ENCODE data around the gene PEF1.
"Not testable (repeated sequence)": the region's sequence is repeated elsewhere in the genome, so short reads cannot be mapped to it uniquely, and the experiment has no call there.

The PEF1 gene

DNA sequence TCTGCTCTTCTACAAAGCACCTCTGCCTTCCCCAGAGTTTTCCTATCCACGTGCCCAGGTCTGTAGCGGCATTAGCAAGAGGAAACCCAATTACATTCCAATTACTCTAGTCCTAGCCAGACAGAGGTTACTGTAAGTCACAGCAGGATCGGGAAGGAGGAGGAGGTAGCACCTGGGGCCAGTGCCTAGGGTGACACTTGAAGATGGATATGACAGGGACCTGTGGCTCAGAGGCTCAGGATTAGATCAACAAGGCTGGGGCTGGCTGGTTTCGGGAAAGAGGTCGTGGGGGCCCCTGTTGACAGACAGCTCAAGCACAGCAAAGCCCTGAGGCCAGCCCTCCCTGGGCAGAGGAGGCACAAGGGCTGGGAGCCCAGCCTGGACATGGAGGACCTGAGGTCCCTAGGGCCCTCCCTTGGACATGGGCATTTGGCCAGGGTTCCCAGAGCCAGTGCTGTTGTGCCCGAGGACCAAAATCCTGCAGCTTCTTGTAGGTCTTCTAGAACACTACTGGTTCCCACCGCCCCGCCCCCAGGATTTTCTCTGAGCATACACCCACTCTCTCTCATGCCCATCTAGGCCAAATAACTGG is 30.2 kb downstream of the PEF1 start:
- no peak for DNase-seq (ENCODE audit: low read depth in 3 of 3)

DNA sequence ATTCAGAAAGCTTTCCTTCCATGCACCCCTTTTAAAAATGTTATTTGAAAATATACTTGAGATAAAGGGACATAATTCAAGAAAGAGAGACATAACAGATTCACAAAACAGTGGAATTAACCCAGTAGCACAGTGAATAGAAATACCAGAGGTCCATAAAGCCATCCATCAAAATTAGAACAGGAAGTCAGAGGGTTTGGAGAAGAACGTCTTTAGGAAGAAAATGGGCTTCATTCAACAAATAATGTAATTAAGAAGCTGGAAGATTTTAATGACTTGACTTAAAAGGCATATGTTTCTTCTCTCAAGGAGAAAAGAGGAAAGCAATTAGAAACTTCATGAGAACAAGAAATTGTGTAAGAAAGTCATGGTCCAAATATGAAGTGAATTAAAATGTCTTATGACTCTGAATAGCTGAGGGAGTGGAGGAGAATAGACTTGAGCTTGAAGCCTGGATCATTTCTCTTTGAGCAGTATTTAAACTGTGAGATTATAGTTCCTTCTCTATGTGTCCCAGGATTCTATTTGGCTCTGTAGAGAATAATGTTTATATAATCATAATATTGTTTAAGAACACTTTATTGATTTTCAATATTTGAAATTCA is 35.1 kb downstream of the PEF1 start:
- DNase-seq (ENCODE audit: low read depth in 3 of 3) = no peak

GRCh38 chr1:31607360-31607759 is 37.3 kb downstream of the PEF1 start:
- no peak for DNase-seq (ENCODE audit: low read depth in 3 of 3)

DNA sequence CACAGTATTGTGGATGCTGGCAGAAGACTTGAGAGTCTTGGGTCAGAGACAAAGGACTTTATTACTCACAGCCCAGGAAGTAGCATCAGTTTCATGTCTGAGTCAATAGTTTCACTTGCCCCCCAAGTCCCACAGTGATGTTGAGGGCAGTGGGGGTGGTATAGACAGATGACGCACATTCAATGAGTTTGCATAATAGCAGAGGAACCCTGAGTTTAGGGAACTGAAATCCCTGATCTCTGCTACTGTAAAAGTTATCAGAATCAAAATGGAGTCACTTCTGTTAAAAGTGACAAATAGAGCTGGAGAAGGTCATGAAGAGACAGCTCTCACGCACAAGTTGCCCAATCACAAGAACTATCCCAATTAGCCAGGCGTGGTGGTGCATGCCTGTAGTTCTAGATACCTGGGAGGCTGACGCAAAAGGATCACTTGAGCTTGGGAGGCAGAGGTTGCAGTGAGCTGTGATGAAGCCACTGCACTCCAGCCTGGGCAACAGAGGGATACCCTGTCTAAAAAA is 38.7 kb downstream of the PEF1 start:
- DNase-seq (ENCODE audit: low read depth in 3 of 3) = peak in 2 of 3 experiments; percentile 13 to 28

- DNase-seq (ENCODE audit: low read depth in 3 of 3) = no peak
Observed at GRCh38 chr1:31602081-31602480, 42.6 kb downstream of the PEF1 start.

- no peak for DNase-seq (ENCODE audit: low read depth in 3 of 3)
Observed at GRCh38 chr1:31600641-31601040, 44.0 kb downstream of the PEF1 start.

- no peak for DNase-seq (ENCODE audit: low read depth in 3 of 3)
Observed at GRCh38 chr1:31598980-31599379, 45.7 kb downstream of the PEF1 start.

- DNase-seq (ENCODE audit: low read depth in 3 of 3) = no peak
Observed at GRCh38 chr1:31596737-31597097, 48.0 kb downstream of the PEF1 start.

DNA sequence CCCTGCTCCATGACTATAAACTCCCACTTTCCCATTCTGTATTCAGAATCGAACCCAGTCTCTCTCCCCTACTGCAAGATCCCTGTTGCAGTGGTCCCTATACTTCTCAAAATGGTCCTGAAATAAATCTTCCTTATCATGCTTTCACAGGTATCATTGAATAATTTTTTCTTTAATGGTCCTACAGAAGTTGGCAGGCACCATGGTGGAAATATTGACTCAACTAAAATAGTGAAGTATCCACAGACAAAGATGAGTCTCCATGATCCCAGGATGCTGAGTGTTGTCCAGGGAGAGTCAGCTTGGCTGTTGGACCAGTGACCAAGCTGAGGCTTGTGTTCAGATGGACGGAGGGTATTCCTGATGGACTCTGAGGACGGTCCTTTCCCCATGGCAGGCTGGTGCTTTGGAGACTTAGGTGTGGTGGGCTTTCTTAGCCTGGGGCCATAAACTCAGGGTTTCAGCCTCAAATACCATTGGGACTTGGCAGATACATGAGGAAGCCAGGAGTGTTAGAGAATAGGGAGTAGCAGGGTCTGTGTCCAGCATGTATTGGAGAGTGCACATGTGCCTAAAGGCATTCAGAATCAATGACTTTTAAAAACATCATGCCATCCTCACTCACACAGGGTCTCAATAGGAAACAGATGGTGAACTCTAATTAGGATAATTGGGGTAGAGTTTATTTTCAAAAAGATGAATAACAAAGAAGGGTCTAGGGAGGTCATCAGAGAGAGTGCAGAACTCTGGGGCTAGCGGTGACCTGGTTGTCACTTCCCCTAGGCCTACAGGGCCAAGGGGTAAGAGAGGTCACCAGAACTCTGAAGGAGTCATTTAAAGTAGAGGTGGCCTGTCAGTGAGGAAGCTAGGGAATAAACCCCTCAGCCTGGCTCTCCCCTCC is 48.6 kb downstream of the PEF1 start:
- no peak for DNase-seq (ENCODE audit: low read depth in 3 of 3)

- DNase-seq (ENCODE audit: low read depth in 3 of 3) = peak; percentile 13 to 65 (median 41)
Observed at GRCh38 chr1:31593770-31594632, 50.7 kb downstream of the PEF1 start.

DNA sequence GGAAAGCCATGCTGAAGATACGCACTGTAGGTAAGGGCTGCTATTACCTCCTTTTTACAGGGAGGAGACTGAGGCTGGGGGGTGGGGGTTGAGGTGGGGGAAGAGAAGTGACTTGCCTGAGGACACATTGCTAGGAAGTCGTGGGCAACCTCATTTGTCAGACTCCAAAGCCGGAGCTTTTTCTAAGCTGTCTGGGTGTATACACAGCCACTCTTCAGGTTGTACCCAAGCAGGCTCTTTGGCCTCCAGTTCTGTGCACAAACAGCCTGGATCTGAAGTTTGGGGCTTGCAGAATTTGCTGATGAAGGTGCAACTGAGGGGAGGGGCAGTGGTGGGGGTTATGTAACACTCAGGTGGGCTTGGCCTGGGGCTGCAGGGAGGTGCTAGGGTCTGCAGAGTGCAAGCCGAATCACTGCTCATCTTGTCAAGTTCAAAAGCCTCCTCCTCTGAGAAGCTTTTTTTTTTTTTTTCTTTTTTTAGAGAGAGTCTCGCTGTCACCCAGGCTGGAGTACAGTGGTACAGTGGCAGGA is 51.5 kb downstream of the PEF1 start:
- DNase-seq (ENCODE audit: low read depth in 3 of 3) = no peak

- no peak for DNase-seq (ENCODE audit: low read depth in 3 of 3)
Observed at GRCh38 chr1:31592132-31592531, 52.5 kb downstream of the PEF1 start.

- DNase-seq (ENCODE audit: low read depth in 3 of 3) = no peak
Observed at GRCh38 chr1:31591425-31592093, 53.1 kb downstream of the PEF1 start.

DNA sequence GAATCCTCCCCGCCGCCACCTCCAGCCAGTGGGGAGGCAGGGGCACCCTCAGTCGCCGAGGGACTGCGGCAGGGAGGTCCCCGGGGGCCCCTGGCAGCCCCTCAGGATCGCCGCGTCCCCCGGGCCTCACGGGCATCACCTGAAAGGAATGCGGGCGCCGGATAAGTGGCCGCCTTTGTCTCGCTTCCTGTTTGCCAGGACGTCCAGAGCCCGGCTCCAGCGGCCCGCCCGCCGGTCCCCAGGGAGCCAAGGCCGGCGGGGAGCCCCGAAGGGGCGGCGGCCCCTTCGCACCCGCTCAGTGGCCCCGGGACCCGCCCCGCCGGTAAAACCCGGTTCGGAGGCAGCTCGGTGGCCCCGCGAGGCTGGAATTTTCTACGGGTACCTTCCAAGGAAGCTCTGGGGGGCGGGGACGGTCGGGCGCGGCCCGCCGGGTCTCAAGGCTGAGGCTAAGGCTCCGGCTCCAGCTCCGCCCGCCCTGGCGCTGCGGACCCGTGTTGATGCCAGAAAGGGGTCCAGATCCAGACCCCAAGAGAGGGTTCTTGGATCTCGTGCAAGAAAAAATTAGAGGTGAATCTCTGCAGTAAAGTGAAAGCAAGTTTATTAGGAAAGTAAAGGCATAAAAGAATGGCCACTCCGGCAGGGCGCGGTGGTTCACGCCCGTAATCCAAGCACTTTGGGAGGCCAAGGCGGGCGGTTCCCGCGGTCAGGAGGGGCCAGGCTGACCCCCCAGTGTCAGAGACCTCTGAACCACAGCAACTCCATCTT is 55.7 kb downstream of the PEF1 start:
- no peak for DNase-seq (ENCODE audit: low read depth in 3 of 3)

DNA sequence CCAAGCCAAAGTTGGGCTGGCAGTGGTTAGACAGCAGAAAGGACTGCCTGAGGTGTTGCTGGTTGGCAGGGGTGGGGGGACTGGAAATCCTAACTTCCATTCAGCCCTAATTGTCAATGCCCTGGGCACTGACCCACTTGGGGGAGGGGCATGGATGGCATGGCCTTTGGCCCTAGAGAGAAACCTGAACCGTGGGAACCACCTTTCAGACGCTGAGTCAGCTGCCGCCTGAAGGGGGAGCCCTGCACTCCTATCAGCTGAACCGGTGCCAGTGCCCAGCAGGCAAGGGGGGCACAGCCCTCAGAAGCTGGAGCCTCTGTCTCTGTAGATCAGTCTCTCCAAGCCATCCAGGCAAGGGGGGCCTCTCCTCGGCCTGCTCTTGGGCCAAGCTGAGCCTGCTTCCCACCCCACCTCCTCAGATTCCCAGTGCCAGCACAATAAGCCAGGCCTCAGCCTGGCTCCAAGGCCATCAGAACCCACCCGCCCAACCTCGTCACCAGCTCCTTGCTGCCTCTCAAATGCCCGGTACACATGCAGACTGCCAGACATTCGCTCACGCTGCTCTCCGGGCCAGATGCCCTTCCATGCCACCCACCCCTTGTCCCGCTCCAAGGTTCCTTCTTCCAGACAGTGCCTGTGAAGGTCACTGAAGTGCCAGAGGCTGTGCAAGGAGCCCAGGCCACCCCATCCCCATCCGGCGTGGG is 56.8 kb downstream of the PEF1 start:
- peak; percentile 8 to 54 (median 9) for DNase-seq (ENCODE audit: low read depth in 3 of 3)

- not testable (repeated sequence) for DNase-seq (ENCODE audit: low read depth in 3 of 3)
Observed at GRCh38 chr1:31587328-31587699, 57.4 kb downstream of the PEF1 start.

GRCh38 chr1:31586376-31587327 is 58.0 kb downstream of the PEF1 start:
- no peak for DNase-seq (ENCODE audit: low read depth in 3 of 3)

GRCh38 chr1:31585736-31586365 is 58.8 kb downstream of the PEF1 start:
- no peak for DNase-seq (ENCODE audit: low read depth in 3 of 3)
